ENCODE data around the gene CALM1. TPM values are rescaled to one million over a fixed set of nuclear protein-coding genes. Genes with fewer than 3 reads are reported as not detected.

The CALM1 gene
- total RNA-seq, 1 donor from 2014 or later: 347 TPM

DNA sequence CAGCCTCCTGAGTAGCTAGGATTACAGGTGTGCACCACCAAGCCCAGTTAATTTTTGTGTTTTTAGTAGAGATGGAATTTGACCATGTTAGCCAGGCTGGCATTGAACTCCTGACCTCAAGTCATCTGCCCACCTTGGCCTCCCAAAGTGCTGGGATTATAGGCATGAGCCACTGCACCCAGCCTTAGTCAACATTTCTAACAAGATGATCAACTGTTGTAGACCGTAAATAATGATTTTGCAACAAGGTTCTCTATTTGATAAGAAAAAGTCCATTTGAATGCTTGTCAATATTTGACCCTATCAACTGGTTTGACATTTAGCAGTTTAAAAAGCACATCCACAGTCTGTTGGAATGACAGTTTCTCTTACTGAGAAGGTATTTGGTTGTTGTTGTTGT lies 39.9 kb upstream of the CALM1 start:
- H3K4me3 ChIP-seq (ENCODE audit: insufficient read depth, low read depth, low read length): no peak overlapping the region
- Mint-ChIP-seq H3K27ac (ENCODE audit: unreplicated experiment) (no peak overlapping the region), H3K36me3 (ENCODE audit: low read depth, unreplicated experiment) (no peaks in the 10 kb centered on the region), H3K4me3 (ENCODE audit: unreplicated experiment) (no peak overlapping the region), H3K27me3 (ENCODE audit: low read depth, unreplicated experiment) (no peaks in the 10 kb centered on the region), H3K4me1 (ENCODE audit: low read depth, unreplicated experiment) (no peaks in the 10 kb centered on the region), H3K9me3 (ENCODE audit: unreplicated experiment) (no peaks in the 10 kb centered on the region)
- H3K36me3 ChIP-seq (ENCODE audit: insufficient read depth, low read length): no peaks in the 10 kb centered on the region
- H3K9ac ChIP-seq (ENCODE audit: low read length): no peak overlapping the region
- no peak for TF ChIP-seq CTCF (IDR thresholded peaks at IDR 0.05; ENCODE audit: insufficient read depth, low read depth, low read length)
- TF ChIP-seq EZH2 (IDR thresholded peaks at IDR 0.05; ENCODE audit: insufficient read depth, low read length): no peak
- H4K20me1 ChIP-seq (ENCODE audit: insufficient read depth, low read length): no peaks in the 10 kb centered on the region
- H2AFZ ChIP-seq (ENCODE audit: low read depth, low read length): no peak overlapping the region
- H3K9me3 ChIP-seq (ENCODE audit: insufficient read depth, low read depth, low read length): no peaks in the 10 kb centered on the region
- H3K4me1 ChIP-seq (ENCODE audit: insufficient read depth, low read length): no peaks in the 10 kb centered on the region
- H3K27ac ChIP-seq (ENCODE audit: low read depth, low read length): no peak overlapping the region
- peaks cover 3% of the 10 kb centered on the region for H3K27me3 ChIP-seq (ENCODE audit: insufficient read depth, low read length)
- FAIRE-seq: no peak
- DNase-seq (ENCODE audit: low read depth): no peak
- H3K4me2 ChIP-seq (ENCODE audit: low read length): no peak overlapping the region
- H3K79me2 ChIP-seq (ENCODE audit: insufficient read depth, low read length): no peaks in the 10 kb centered on the region

DNA sequence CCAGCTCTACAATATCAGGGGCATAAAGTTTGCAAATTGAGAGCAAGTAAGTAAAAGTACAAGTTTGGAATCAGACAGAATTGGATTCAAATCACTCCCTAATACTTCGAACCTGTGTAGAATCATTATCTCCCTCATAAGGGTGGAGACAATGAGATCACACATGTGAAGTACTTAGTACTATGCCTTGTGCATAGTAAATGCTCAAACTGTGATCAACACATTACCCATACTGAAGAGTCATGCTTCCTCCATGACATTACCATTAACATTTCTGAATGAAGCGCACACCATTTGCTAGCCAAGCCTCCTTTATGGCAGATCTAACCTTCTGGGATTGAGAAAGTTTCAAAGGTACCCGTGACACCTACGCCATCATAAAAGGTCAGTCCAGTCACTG lies 38.5 kb upstream of the CALM1 start:
- H3K27ac Mint-ChIP-seq (ENCODE audit: unreplicated experiment): no peak overlapping the region
- TF ChIP-seq CTCF (IDR thresholded peaks at IDR 0.05; ENCODE audit: insufficient read depth, low read depth, low read length): no peak
- FAIRE-seq: no peak

GRCh38 chr14:90361865-90362557 lies 34.8 kb upstream of the CALM1 start:
- Mint-ChIP-seq H3K27ac (ENCODE audit: unreplicated experiment) (no peak overlapping the region), H3K27me3 (ENCODE audit: low read depth, unreplicated experiment) (peaks cover 4% of the 10 kb centered on the region), H3K4me1 (ENCODE audit: low read depth, unreplicated experiment) (no peaks in the 10 kb centered on the region), H3K36me3 (ENCODE audit: low read depth, unreplicated experiment) (no peaks in the 10 kb centered on the region), H3K9me3 (ENCODE audit: unreplicated experiment) (no peaks in the 10 kb centered on the region), H3K4me3 (ENCODE audit: unreplicated experiment) (no peak overlapping the region)
- no peak overlapping the region for H3K27ac ChIP-seq (ENCODE audit: low read depth, low read length)
- H3K27me3 ChIP-seq (ENCODE audit: insufficient read depth, low read length): peaks cover 5% of the 10 kb centered on the region
- FAIRE-seq (no peak), DNase-seq (ENCODE audit: low read depth) (no peak)
- H3K9me3 ChIP-seq (ENCODE audit: insufficient read depth, low read depth, low read length): no peaks in the 10 kb centered on the region
- no peak overlapping the region for H2AFZ ChIP-seq (ENCODE audit: low read depth, low read length)
- no peaks in the 10 kb centered on the region for H4K20me1 ChIP-seq (ENCODE audit: insufficient read depth, low read length)
- TF ChIP-seq EZH2 (IDR thresholded peaks at IDR 0.05; ENCODE audit: insufficient read depth, low read length) (no peak), CTCF (IDR thresholded peaks at IDR 0.05; ENCODE audit: insufficient read depth, low read depth, low read length) (no peak)
- no peak overlapping the region for H3K4me3 ChIP-seq (ENCODE audit: insufficient read depth, low read depth, low read length)
- no peaks in the 10 kb centered on the region for H3K4me1 ChIP-seq (ENCODE audit: insufficient read depth, low read length)
- no peaks in the 10 kb centered on the region for H3K79me2 ChIP-seq (ENCODE audit: insufficient read depth, low read length)
- H3K4me2 ChIP-seq (ENCODE audit: low read length): no peak overlapping the region
- H3K9ac ChIP-seq (ENCODE audit: low read length): no peak overlapping the region
- no peaks in the 10 kb centered on the region for H3K36me3 ChIP-seq (ENCODE audit: insufficient read depth, low read length)

More for the DNA sequence above, 38.5 kb upstream of the CALM1 start:
- H2AFZ ChIP-seq (ENCODE audit: low read depth, low read length): no peak overlapping the region
- H3K27ac ChIP-seq (ENCODE audit: low read depth, low read length): no peak overlapping the region
- H3K4me2 ChIP-seq (ENCODE audit: low read length): no peak overlapping the region
- Mint-ChIP-seq H3K4me1 (ENCODE audit: low read depth, unreplicated experiment) (no peaks in the 10 kb centered on the region), H3K36me3 (ENCODE audit: low read depth, unreplicated experiment) (no peaks in the 10 kb centered on the region), H3K9me3 (ENCODE audit: unreplicated experiment) (no peaks in the 10 kb centered on the region), H3K4me3 (ENCODE audit: unreplicated experiment) (no peak overlapping the region), H3K27me3 (ENCODE audit: low read depth, unreplicated experiment) (peaks cover 2% of the 10 kb centered on the region)
- H3K4me3 ChIP-seq (ENCODE audit: insufficient read depth, low read depth, low read length): no peak overlapping the region
- H3K9ac ChIP-seq (ENCODE audit: low read length): no peak overlapping the region
- DNase-seq (ENCODE audit: low read depth): no peak
- no peaks in the 10 kb centered on the region for H3K4me1 ChIP-seq (ENCODE audit: insufficient read depth, low read length)
- no peaks in the 10 kb centered on the region for H4K20me1 ChIP-seq (ENCODE audit: insufficient read depth, low read length)
- H3K27me3 ChIP-seq (ENCODE audit: insufficient read depth, low read length): peaks cover 6% of the 10 kb centered on the region
- no peaks in the 10 kb centered on the region for H3K9me3 ChIP-seq (ENCODE audit: insufficient read depth, low read depth, low read length)
- no peaks in the 10 kb centered on the region for H3K36me3 ChIP-seq (ENCODE audit: insufficient read depth, low read length)
- no peaks in the 10 kb centered on the region for H3K79me2 ChIP-seq (ENCODE audit: insufficient read depth, low read length)

Measured in astrocyte (in vitro differentiated cells and primary cell).